Measurements from ENCODE around the gene GPRIN1.

DNA sequence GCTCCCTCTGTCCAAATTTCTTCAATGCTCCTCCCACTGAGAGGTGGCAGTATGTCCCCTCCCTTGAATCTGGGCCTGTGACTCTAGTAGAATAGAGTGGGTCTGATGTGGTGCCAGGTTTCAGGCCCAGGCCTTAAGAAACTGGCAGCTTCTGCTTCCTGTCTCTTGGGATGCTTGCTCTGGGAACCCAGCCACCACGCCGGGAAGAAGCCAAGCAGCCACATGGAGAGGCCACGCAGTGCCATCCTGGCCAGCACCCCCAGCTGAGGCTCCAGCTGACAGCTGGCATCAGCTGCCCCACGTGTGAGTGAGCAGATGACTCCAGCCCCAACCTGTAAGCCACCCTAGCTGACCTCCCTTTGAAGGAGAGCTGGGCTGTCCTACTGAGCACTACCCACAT lies 30.0 kb upstream of the GPRIN1 start:
- TF ChIP-seq EZH2 (IDR thresholded peaks at IDR 0.05; ENCODE audit: borderline replicate concordance, low read length), result no peak
- no peak for TF ChIP-seq CTCF (conservative IDR thresholded peaks at IDR 0.05 in 1 of 2, IDR thresholded peaks at IDR 0.05 in 1 of 2; ENCODE audit: extremely low read depth in 1 of 2, insufficient read depth in 1 of 2, low read depth in 1 of 2, low read length in 2 of 2)

Measured in mammary epithelial cell (primary cell).